ENCODE results near the gene LMOD1. TPM values are rescaled to one million over a fixed set of nuclear protein-coding genes. Genes with fewer than 3 reads are reported as not detected.
"Not testable (repeated sequence)": the region's sequence is repeated elsewhere in the genome, so short reads cannot be mapped to it uniquely, and the experiment has no call there.

The LMOD1 gene
- total RNA-seq, 1 donor from 2014 or later: 9.2 TPM

GRCh38 chr1:201904579-201904978, 41.8 kb downstream of the LMOD1 start:
- Histone ChIP-seq H3K4me3 (no peak overlapping the region), H3K27ac (replicated peaks) (peak overlapping the region; percentile 78), H3K36me3 (no peaks in the 10 kb centered on the region), H3K9me3 (replicated peaks) (no peaks in the 10 kb centered on the region), H3K4me1 (peaks cover 18% of the 10 kb centered on the region), H3K27me3 (ENCODE audit: low read depth) (no peaks in the 10 kb centered on the region)
- no peak for DNase-seq
- intact Hi-C loops (cut with micrococcal nuclease): no loop called here
- TF ChIP-seq CTCF (IDR thresholded peaks at IDR 0.05; ENCODE audit: borderline replicate concordance): no peak

- no peak for DNase-seq
- no peak for TF ChIP-seq CTCF (IDR thresholded peaks at IDR 0.05; ENCODE audit: borderline replicate concordance)
- no peaks in the 10 kb centered on the region for H3K27me3 ChIP-seq (ENCODE audit: low read depth)
Measured at GRCh38 chr1:201903135-201903534, 43.2 kb downstream of the LMOD1 start.

DNA sequence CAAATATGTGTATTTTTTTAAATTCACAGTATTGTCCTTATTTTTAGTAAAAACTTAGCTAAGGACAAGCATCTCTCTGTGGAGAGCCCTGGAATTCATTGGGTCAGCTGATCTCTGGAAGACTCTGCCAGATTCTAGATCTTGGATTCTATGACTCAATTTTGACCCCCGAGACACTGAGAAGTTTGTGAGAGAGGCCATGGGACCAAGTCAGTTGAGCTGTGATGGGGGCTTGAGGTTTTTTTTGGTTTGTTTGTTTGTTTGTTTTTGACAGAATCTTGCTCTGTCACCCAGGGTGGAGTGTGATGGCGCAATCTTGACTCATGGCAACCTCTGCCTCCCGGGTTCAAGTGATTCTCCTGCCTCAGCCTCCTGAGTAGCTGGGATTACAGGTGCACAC, 44.1 kb downstream of the LMOD1 start:
- Histone ChIP-seq H3K9me3 (replicated peaks) (no peaks in the 10 kb centered on the region), H3K4me3 (no peak overlapping the region), H3K27ac (replicated peaks) (peak overlapping the region; percentile 78), H3K4me1 (peaks cover 28% of the 10 kb centered on the region), H3K36me3 (no peaks in the 10 kb centered on the region), H3K27me3 (ENCODE audit: low read depth) (no peaks in the 10 kb centered on the region)
- no peak for DNase-seq
- TF ChIP-seq CTCF (IDR thresholded peaks at IDR 0.05; ENCODE audit: borderline replicate concordance): no peak
- intact Hi-C loops (cut with micrococcal nuclease): no loop called here

More at GRCh38 chr1:201903135-201903534, 43.2 kb downstream of the LMOD1 start:
- Histone ChIP-seq H3K9me3 (replicated peaks) (no peaks in the 10 kb centered on the region), H3K36me3 (no peaks in the 10 kb centered on the region), H3K4me3 (no peak overlapping the region), H3K27ac (replicated peaks) (peak overlapping the region; percentile 78), H3K4me1 (peaks cover 19% of the 10 kb centered on the region)
- intact Hi-C loops (cut with micrococcal nuclease): no loop called here

- intact Hi-C loops (cut with micrococcal nuclease); H3K27ac ChIP-seq (replicated peaks); H3K9me3 ChIP-seq (replicated peaks); H3K36me3 ChIP-seq; H3K4me3 ChIP-seq; DNase-seq; H3K27me3 ChIP-seq (ENCODE audit: low read depth): not testable (repeated sequence)
- H3K4me1 ChIP-seq: peaks cover 35% of the 10 kb centered on the region
Measured at GRCh38 chr1:201901036-201901435, 45.3 kb downstream of the LMOD1 start.

- intact Hi-C loops (cut with micrococcal nuclease): no loop called here
- no peak for TF ChIP-seq CTCF (IDR thresholded peaks at IDR 0.05; ENCODE audit: borderline replicate concordance)
- H3K27ac ChIP-seq (replicated peaks): no peak overlapping the region
Measured at GRCh38 chr1:201900476-201900875, 45.9 kb downstream of the LMOD1 start.

GRCh38 chr1:201899683-201900429, 46.5 kb downstream of the LMOD1 start:
- Histone ChIP-seq H3K9me3 (replicated peaks) (no peaks in the 10 kb centered on the region), H3K4me1 (peaks cover 29% of the 10 kb centered on the region), H3K4me3 (no peak overlapping the region), H3K27me3 (ENCODE audit: low read depth) (no peaks in the 10 kb centered on the region), H3K27ac (replicated peaks) (no peak overlapping the region), H3K36me3 (no peaks in the 10 kb centered on the region)
- no peak for DNase-seq
- intact Hi-C loops (cut with micrococcal nuclease): loop anchor here (5.0 kb wide), 1 partner anchor 72 kb away; no protein-coding TSS in a partner anchor
- no peak for TF ChIP-seq CTCF (IDR thresholded peaks at IDR 0.05; ENCODE audit: borderline replicate concordance)

More at GRCh38 chr1:201900476-201900875, 45.9 kb downstream of the LMOD1 start:
- no peak for DNase-seq
- peaks cover 35% of the 10 kb centered on the region for H3K4me1 ChIP-seq
- H3K27me3 ChIP-seq (ENCODE audit: low read depth): no peaks in the 10 kb centered on the region
- H3K36me3 ChIP-seq: no peaks in the 10 kb centered on the region
- H3K9me3 ChIP-seq (replicated peaks): no peaks in the 10 kb centered on the region
- no peak overlapping the region for H3K4me3 ChIP-seq
